ENCODE measurements around the gene ADGRA1.
"Not testable (repeated sequence)": the region's sequence is repeated elsewhere in the genome, so short reads cannot be mapped to it uniquely, and the experiment has no call there.

Gene ADGRA1

DNA sequence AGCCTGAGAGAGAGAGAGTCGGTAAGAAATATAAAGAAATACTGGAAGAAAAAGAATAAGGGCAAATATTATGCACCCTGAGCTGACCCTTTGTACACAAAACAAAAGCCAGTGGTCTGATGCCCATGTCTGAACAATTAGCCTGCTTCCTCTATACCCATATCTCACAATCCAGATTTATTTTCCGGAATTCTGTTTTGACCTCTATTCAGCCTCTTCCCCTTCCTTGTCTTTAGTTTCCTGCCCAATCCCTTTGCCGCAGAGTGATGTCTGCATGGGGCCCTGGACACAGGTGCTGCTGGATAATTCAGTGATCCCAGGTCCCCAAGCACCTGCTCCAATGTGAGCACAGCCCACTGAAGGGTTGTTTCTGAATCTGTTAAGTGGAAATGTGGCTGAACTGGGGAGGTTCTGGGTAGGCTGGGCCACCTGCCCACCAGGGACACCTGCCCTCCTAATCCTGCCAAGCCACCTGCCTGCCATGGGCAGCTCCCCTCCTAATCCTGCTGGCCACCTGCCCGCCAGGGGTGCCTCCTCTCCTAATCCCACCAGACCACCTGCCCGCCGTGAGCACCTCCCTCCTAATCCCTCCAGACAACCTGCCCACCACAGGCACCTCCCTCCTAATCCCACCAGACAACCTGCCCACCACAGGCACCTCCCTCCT lies 23.0 kb downstream of the ADGRA1 start:
- no peak for DNase-seq (ENCODE audit: low read depth)

DNA sequence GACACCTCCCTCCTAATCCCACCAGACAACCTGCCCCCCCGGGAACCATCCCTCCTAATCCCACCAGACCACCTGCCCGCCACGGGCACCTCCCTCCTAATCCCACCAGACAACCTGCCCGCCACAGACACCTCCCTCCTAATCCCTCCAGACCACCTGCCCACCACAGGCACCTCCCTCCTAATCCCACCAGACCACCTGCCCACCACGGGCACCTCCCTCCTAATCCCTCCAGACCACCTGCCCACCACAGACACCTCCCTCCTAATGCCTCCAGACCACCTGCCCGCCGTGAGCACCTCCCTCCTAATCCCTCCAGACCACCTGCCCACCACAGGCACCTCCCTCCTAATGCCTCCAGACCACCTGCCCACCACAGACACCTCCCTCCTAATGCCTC lies 23.9 kb downstream of the ADGRA1 start:
- DNase-seq (ENCODE audit: low read depth) = not testable (repeated sequence)

GRCh38 chr10:133113146-133113830 lies 25.6 kb downstream of the ADGRA1 start:
- no peak for DNase-seq (ENCODE audit: low read depth)

- DNase-seq (ENCODE audit: low read depth) = no peak
These were observed 26.1 kb downstream of the ADGRA1 start for GRCh38 chr10:133113847-133114246.

DNA sequence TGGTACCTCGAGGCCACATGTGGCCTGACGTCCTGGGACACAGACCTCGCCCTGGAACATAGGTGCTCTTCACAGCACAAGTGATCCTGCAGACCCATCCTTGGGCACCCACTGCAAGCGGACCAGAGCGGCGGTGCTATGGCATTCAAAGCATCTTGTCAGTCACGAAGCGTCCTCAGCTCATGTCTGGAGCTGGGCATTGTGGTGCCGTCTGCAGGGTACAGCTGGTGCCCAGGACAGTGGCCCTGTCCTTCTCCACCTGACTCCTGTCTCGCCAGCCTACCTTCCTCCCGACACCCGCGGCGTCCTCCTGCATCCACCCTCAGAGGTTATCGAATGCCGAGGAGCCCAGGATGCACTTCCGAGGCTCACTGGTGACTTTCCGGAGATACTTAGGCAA lies 26.5 kb downstream of the ADGRA1 start:
- DNase-seq (ENCODE audit: low read depth) = no peak

DNA sequence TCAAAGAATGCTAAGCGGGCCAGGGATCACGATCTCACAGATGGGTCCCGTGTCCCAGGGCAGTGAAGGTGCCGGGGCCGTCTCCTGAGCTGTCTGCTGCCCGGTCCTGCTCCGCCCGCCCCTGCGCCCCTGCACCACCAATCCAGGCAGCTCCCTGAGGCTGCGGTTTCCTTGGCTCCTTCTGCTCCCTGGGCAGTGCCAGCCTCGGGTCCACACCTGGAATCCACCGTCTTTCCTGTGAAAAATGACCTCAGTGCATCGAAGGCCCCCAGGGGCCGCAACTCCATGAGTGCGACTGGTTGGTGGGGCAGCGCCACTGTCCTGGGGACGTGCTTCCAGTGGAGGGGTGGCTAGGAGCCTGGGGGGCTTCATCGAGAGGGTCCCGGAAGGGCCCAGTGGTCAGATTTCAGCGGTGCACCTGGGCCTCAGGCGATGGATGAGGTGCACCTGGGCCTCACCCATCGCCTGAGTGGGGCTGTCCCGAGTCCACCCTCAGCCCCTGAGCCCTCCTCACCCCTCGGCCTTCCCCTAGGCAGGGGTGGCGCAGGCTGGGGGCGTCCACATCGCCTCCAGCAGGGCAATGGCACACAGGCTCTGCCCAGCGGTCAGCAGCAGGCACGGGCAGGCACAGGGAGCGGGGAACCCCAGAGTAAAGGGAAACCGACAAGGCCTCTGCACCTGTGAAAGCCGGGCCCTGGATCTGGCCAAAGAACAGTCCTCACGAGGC lies 27.2 kb downstream of the ADGRA1 start:
- no peak for DNase-seq (ENCODE audit: low read depth)

DNA sequence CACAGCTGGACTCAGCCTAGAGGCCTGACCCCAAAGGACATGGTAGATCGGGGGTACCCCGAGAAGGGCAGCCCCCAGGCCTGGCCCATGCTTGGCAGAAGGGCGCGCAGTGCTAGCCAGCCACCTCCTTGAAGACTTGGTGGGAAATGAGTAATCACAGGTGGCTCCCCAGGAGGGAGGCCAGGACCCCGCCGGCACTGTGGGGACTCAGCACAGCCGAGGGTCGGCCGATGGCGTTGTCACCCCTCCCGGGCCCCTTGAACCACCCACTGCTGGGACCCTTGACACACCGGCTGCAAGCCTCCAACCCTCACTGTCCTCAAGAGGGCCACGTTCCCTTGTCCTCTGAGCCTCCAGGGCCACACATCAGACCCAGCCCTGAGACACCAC lies 27.7 kb downstream of the ADGRA1 start:
- no peak for DNase-seq (ENCODE audit: low read depth)

- DNase-seq (ENCODE audit: low read depth) = no peak
These were observed 28.3 kb downstream of the ADGRA1 start for GRCh38 chr10:133115976-133116375.

DNA sequence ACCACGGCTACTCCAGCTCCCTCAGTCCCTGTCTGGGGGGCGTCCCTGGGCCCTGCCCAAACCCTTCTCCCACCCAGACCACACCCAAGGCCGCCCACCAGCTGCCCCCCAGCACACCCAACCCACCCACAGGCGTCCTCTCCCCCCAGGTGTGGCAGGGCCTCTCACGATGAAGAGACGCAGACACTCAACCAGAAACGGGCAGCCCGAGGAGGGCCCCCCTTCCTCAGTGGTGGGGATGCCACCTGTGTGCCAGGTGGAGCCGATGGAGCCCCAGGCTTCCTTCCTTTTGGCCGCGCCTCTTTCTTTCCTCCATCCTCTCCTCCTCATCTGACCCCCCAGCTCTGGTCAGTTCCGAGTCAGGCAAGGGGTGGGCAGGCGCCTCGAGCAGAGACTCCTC lies 28.7 kb downstream of the ADGRA1 start:
- DNase-seq (ENCODE audit: low read depth) = no peak

- no peak for DNase-seq (ENCODE audit: low read depth)
These were observed 29.4 kb downstream of the ADGRA1 start for GRCh38 chr10:133117036-133117687.

- DNase-seq (ENCODE audit: low read depth) = no peak
These were observed 30.0 kb downstream of the ADGRA1 start for GRCh38 chr10:133117688-133118071.

GRCh38 chr10:133121479-133121878 lies 33.8 kb downstream of the ADGRA1 start:
- no peak for DNase-seq (ENCODE audit: low read depth)

GRCh38 chr10:133122171-133122935 lies 34.6 kb downstream of the ADGRA1 start:
- DNase-seq (ENCODE audit: low read depth) = no peak

- no peak for DNase-seq (ENCODE audit: low read depth)
These were observed 35.5 kb downstream of the ADGRA1 start for GRCh38 chr10:133123050-133123745.

GRCh38 chr10:133123746-133124356 lies 36.1 kb downstream of the ADGRA1 start:
- no peak for DNase-seq (ENCODE audit: low read depth)

GRCh38 chr10:133124357-133125211 lies 36.9 kb downstream of the ADGRA1 start:
- no peak for DNase-seq (ENCODE audit: low read depth)

DNA sequence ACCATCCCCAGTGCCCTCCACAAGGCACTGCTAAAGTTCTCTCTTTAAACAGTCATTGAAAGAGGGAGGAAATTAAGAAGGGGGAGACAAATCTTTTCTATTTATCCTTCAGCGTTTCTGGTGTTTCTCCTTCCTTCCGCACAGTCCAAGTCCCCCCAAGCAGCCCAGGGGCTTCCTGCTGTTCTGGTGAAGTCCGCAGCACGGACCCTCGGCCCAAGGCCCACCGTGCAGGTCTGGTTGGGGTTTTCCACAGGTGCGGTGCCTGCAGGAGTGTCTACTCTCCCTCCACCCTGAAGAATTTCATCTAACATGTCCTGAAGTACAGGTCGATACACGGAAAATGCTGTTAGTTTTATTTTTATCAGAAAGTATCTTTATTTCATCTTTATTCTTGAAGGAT lies 38.2 kb downstream of the ADGRA1 start:
- DNase-seq (ENCODE audit: low read depth) = no peak

DNA sequence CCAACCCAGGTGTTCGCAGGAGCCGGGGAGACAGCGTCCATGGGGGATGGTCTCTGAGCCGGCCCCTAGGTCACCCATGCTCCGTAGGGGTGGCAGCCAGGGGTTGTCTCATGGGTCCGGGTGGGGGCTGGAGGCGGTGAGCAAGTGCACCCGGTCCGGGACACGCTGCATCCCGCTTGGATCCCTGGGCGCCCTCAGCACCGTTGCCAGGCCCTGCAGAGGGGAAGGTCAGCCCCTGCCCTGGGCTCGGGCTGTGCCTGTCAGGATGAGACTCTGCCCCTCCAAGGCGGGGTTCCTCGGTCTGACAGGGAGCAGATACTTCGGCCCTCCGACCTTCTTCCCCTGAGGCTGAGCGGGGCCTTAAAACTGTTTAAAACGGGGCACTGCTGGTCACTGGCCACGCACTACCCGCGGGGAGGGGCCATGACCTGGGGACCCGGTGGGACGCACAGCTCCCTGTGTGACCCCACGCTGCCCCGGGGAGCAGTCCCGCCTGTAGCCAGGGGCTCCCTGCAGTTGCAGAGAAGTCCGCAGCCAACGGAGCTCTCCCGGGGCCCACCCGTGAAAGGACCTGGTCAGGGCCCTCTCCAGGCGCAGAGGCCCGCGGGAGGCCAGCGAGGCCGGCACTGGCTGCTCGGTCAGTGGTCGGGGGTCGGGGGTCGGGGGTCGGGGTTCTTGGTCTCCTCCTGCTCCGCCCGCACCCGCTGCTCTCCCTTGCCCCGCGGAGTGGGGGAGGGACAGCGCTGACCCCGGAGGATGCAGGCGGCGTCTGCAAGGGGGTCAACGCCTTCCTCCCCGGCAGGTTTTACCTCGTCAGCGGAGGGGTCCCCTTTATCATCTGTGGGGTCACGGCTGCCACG lies 38.9 kb downstream of the ADGRA1 start:
- DNase-seq (ENCODE audit: low read depth) = no peak
